ENCODE measurements around the gene ATXN1.
A peak's percentile ranks its signal among the peaks of the same experiment; 100 is the strongest.

Gene ATXN1

GRCh38 chr6:16783952-16784565 is 22.8 kb upstream of the ATXN1 start:
- no peak for DNase-seq (ENCODE audit: low read depth in 1 of 2, low spot score in 1 of 2)

DNA sequence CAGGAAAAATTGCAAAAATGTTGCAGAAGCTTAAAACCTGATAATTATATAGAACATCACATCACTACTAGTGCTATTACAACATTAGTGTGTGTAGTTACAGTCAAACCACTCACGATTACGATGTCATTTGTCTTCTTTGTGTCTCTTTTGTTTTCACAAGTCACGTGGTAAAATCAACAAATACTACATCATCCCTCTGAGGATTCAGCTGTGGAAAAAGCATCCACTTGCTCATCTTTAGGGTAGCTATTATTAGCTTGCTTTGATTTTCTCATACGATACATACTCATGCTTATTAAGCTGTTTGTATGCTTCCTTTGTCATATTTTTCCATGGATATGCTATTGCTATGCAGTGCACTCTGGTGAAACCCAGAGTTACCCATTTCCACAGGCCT is 22.2 kb upstream of the ATXN1 start:
- DNase-seq (ENCODE audit: low read depth in 1 of 2, low spot score in 1 of 2) = no peak

GRCh38 chr6:16782278-16782677 is 21.0 kb upstream of the ATXN1 start:
- DNase-seq (ENCODE audit: low read depth in 1 of 2, low spot score in 1 of 2) = no peak

DNA sequence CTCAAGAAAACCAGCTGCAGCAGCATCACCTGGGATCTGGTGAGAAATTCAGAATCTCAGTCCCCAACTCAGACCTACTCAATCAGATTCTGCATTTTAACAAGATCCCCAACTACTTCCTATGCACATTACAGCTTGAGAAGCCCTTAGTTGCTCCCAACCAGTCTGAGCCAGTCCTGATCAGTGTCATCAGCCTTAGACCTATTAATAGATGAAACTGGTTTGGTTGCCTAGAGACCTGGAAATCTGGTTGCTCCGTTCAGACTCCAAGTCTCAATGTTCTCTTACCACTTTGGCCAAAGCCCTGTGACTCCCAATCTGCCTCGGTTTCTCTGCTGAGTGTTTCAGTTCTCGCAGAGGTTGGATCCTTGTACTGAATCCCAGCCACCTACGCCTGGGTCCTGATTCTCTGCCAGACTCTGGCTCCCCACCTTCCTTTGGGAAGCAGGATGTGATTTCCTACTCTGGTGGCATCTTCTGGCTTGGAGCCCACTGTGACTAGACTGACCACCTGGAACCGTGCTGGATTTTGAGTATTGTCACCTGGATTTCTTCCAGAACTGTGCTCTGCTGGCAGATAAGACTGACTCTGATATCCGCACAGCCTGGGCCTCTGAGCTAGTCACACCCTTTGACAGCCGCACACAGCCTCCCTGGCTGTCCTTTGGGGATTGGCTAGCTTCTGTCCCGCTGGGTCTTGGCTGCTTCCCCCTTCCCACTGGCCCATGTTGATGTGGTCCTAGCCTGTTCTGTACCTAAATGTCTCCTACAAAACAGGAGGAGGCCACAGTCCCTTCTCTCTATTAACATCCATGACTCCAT is 20.3 kb upstream of the ATXN1 start:
- no peak for DNase-seq (ENCODE audit: low read depth in 1 of 2, low spot score in 1 of 2)

GRCh38 chr6:16778521-16778920 is 17.3 kb upstream of the ATXN1 start:
- no peak for DNase-seq (ENCODE audit: low read depth in 1 of 2, low spot score in 1 of 2)

GRCh38 chr6:16777794-16778193 is 16.5 kb upstream of the ATXN1 start:
- no peak for DNase-seq (ENCODE audit: low read depth in 1 of 2, low spot score in 1 of 2)

DNA sequence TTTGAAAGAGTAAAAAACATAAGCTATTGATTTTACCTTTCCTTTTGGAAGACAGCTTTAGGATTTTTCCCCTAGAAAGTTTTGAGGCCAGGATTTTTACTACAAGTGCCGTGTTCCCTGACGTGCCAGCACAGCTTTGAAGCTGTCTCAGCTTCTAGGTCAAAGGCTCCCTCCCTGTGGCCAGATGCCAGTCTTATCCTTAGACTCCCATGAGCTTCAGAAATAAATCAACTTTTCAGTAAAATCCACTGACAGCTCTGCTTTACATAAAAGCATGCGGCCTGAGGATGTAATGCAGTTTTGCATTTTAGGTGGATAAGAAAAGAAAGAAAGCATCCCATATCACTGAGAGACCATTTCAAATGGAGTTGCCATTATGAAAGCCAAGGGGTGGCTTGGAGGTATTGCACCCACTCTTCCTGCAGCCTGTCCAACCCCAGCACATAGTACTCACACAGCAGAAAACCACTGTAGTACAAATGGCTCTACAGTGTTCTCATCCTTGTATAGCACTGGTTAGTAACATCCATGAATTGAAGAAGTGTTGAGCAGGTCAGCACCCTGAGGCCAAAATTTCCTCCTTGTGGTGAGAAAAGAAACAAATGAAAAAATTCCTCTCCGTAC is 15.2 kb upstream of the ATXN1 start:
- no peak for DNase-seq (ENCODE audit: low read depth in 1 of 2, low spot score in 1 of 2)

DNA sequence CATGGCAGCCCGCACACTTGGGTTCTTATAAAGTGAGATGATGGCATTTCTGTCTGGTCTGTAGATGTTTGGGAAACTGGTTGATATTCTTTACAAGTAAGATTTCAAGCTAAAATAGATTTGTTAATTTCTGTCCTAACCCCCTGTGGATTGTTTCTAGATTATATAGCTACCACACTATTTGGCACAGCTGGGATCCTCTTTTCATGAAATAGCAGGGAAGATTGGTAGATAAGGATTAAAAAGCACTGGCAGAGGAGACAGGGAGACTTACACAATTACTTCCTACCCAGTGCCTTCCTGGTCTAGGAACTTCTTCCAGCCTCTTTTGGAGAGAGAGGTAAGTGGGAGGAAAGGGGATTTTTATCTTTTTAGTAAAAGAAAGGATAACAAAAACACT is 13.2 kb upstream of the ATXN1 start:
- DNase-seq (ENCODE audit: low read depth in 1 of 2, low spot score in 1 of 2) = no peak

DNA sequence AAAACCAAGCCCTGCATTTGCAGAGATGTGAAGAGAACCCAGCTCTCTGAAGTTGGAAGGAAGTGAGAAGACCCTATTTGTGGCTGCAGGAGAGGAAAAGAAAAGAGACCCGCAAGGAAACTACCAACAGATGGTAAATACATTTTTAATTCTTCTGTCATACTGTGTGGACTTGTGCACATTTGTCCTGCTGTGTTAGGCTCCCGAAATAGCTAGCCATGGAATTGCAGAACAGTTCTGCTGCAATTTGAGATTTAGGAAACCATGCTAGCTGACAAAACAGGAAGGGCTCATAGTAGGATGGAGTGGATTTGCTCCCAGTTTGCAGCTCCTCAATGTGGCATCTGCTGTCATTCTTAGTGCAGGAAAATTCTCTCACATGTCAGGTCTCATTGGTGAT is 12.1 kb upstream of the ATXN1 start:
- DNase-seq (ENCODE audit: low read depth in 1 of 2, low spot score in 1 of 2) = no peak

DNA sequence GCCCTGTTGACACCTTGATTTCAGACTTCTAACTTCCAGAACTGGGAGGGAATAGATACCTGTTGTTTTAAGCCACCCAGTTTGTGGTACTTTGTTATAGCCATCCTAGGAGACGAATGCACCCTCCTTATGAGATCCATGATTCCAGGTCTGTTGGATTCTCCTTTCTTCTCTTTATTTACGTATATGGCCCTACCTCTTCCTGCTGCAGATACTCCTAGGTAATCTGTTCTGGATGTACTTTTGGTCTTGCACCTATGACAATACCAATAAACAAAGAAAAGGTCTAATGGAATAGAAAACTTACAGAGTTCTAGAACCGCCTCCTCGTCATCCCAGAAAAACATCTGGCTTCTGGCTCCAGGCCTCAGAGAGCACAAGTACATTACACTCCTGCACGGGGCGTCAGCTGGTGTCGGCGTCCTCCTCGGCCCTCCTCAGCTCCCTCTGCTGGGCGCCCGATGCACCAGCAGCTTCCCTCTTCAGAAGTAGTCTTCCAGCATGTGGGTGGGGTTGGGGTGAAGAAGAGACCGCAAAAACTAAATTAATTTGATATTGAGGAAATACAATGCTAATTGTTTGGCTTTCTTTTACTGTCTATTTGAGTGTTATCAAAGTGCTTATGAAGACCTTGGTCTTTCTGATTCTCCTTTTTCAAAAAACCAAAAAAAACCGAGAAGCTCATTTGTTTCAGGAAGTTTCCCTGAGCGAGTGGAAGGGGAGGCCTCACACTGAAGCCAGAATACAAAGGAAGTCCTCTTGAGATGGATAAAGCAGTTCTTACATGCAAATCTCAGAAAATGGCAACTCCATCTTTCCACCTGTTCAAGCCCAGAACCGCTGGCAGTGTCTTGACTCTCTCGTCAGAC is 9.7 kb upstream of the ATXN1 start:
- DNase-seq (ENCODE audit: low read depth in 1 of 2, low spot score in 1 of 2) = peak; percentile 39 to 57

DNA sequence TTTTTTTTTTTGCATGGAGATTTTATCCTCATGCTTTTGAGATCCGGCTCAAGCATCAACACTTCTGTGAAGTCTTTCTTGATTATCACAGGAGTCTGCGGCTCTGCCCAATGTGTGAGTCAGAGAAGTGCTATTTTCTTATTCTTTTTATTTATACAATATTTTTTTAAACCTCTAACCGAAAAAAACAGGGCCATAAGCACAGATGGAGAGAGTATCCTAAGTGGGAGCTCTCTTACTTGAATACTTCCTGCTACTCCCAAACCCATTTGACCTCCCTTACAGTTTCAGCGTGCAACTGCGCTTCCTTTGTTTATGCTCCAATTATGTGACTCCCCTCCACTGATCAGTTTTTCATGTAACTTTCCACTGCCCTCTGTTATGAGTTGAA is 8.7 kb upstream of the ATXN1 start:
- DNase-seq (ENCODE audit: low read depth in 1 of 2, low spot score in 1 of 2) = no peak

DNA sequence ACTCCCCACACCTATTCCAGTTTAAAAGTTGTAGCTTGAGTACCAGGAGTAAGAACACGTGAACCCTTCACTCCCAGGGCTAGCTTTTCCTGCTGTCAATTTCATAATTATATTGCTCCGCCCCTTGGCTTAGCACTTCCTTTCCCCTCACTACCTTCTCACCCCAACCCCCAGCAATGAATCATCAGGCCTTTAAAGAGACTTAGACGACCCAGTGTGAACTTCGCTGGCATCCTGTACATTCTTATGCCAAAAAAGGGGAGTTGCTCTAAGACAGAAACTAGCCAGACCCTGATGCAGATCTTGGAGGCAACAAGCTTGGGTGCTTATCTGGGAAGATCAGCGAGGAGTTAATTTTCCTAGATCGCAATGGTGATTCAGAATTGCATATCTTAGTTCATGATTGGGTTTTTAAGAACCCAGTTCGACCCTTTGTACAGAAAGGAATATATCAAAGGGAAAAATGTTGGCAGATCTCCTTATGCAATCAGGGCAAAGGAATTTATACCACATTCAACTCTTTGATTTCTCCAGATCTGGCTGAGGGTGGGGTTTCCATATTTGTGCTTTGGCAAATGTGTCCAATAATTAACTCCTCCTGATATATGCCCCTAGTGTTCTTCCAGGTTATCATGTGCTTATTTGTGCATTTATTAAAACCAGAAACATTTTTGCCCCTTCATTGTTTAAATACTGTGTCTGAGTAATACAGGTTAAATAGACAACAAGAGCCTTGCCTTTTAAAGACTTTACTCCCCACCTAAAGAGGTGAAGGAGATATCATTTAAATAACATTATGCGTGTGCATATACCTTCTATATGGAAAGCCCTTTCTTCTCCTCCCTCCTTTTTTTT is 8.1 kb upstream of the ATXN1 start:
- DNase-seq (ENCODE audit: low read depth in 1 of 2, low spot score in 1 of 2) = peak in 1 of 2 donors; percentile 75

DNA sequence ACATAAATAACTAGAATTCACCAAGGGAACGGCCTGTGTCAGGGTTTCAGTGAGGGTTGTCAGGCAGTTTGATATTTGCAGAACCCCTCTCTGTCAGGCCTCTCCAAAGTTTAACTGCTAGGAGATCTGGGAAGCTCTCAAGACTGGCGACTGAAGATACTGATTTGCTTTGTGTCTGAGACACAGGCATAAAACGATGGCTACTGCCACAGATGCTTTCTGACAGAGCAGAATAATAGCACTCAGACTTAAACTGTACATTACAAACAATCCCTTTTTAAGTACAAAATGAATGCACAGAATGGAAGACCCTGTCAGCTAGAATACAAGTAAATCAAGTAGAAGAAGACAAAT is 7.2 kb upstream of the ATXN1 start:
- no peak for DNase-seq (ENCODE audit: low read depth in 1 of 2, low spot score in 1 of 2)

- no peak for DNase-seq (ENCODE audit: low read depth in 1 of 2, low spot score in 1 of 2)
Observed at GRCh38 chr6:16767765-16768476, 6.7 kb upstream of the ATXN1 start.

DNA sequence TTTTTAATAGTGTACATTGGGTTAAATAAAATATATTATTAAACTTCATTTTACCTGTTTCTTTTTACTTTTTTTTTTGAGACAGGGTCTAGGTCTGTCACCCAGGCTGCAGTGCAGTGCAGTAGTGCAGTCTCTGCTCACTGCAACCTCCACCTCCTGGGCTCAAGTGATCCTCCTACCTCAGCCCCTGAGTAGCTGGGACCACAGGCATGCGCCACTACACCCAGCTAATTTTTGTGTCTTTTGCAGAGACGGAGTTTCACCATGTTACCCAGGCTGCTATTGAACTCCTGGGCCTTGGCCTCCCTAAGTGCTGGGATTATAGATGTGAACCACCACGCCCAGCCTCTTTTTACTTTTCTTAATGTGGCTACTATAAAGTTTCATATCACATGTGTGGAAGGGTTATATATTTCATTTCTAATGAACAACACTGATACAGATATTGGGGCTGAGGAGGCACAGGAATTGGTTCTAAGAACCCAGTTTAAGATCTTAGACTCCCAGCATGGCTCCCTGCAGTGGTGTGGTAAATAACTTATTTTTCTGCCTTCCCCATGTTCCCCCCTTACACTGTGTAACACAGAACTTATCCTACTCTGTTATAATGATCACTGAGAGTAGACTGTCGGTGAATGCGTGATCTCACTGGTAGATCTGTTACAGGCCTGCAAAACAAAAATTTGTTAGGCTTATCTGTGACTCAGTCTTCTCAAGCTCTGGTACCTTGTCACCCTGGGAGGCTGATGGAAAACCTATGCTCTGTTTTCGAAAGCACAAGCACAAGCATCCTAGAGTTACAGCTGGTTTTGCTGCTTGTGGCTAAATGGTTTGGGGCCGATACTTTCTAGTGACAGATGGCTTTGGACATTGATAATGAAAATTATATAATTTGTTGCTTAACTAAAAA is 5.8 kb upstream of the ATXN1 start:
- no peak for DNase-seq (ENCODE audit: low read depth in 1 of 2, low spot score in 1 of 2)

GRCh38 chr6:16766043-16766536 is 4.8 kb upstream of the ATXN1 start:
- DNase-seq (ENCODE audit: low read depth in 1 of 2, low spot score in 1 of 2) = peak in 1 of 2 donors; percentile 27

DNA sequence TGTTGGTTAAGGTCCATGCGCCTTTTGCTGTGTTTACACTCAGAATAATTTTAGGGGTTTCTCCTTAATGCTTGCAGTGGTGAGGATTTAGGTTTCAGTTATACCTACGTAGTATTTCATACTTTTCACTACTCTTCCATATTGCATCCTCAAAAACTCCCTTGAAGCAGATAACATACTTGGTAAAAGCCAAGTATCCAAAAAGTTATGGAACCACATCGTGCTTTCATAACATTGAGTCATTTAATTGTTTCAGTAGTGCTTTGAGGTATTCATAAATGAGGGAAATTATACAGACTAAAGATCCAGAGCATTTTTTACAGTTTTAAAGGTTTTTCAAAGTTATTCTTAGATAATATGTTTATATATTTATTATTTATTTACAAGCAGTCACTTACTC is 4.0 kb upstream of the ATXN1 start:
- DNase-seq (ENCODE audit: low read depth in 1 of 2, low spot score in 1 of 2) = no peak

GRCh38 chr6:16764188-16764950 is 3.1 kb upstream of the ATXN1 start:
- no peak for DNase-seq (ENCODE audit: low read depth in 1 of 2, low spot score in 1 of 2)

Measured in activated CD4-positive, alpha-beta T cell treated with anti-CD3 and anti-CD28 coated beads, Interleukin-2, amount 50 U/mL, for 24 hours (primary cell).